NCI-H146 (cell line): Measurements from ENCODE around the gene SERPINI1.

Experiments
- DNase-seq: peaks from one replicate; lab custom pipeline; 2025; lab: John Stamatoyannopoulos, UW

Gene SERPINI1

GRCh38 chr3:167734498-167735232 is 856 bp upstream of the SERPINI1 start, which contains the start of gene PDCD10:
TSS of gene PDCD10 (minus strand) at chr3:167734892. CDS start at chr3:167720157, 14,735 bp downstream.
- DNase-seq, result peak; percentile 100

GRCh38 chr3:167736264-167736787 is 805 bp downstream of the SERPINI1 start:
- no peak for DNase-seq

DNA sequence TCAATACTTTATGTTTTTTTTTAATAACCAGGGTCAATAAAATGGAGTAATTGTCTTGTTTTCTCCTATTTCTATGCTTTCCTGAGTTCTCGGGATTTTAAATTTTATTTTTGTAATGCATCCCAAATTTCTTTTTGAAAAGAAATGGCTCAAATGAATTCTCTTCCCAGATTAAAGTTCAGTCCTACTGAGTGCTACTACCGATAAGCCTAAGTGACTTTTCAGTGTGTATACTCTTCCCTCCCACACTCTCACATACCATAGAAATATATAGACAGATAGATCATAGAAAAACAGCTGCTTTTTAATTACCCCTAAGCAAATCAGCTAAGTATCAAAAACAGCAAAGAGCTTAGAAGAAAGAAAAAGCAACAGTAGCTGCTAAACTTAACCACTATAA is 1.5 kb downstream of the SERPINI1 start:
- DNase-seq, result no peak

GRCh38 chr3:167738037-167738436 is 2.5 kb downstream of the SERPINI1 start:
- DNase-seq, result no peak

DNA sequence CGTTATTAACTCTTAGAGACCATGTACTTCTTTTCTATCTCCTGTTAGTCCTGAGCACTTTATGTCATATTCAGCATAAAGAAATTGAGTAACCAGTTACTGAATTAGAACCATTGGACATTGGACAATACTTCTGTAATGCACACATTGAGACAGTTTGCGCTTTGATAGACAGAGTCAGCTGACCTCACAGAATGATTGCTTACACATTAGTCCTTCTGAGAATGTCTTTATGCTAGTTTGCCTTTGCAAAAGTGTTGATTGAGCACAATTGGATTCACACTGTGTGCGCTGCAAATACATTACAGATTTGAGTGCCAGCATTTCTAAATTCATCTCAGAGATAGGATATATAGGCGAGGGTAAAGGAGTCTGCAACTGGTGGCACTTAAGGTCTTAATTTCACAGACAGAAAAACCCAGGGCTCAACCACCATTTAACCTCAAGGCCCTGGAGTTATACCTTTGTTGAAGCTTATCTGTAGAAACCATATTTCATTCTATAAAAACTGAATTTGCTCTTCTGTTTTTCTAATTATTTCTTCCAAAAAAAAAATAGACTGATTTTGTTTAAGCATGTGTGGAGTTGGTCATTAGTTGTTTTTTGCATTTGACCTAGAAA is 3.8 kb downstream of the SERPINI1 start:
- DNase-seq, result no peak

DNA sequence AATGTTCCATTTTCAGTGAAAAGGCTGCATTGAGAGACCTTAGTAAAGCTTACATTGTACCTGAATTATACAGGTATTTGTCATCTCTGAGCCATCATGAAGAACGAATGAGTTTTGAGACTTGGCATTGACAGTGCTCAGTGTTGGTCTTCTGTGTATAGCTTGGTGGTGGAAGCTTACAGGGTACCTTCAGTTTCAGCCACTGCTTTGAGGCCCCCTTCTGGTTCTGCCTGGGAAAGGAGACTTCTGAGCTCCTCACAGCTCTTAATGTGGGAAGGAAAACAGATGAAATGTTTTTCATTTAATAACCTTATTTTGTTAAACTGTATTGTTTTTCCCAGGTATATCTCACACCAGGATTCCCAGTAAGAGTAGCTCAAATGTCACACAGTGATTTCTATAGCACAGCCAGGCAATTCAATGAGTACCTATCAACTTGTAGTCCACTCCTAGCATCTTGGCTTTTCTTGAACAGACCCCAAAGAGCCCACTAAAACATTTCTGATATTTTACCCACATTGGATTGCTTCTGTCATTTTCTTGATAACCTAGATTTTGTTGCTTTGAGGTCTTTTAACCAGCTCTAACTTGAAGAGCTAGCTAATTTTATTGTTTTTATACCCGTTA is 5.6 kb downstream of the SERPINI1 start:
- peak; percentile 12 for DNase-seq

DNA sequence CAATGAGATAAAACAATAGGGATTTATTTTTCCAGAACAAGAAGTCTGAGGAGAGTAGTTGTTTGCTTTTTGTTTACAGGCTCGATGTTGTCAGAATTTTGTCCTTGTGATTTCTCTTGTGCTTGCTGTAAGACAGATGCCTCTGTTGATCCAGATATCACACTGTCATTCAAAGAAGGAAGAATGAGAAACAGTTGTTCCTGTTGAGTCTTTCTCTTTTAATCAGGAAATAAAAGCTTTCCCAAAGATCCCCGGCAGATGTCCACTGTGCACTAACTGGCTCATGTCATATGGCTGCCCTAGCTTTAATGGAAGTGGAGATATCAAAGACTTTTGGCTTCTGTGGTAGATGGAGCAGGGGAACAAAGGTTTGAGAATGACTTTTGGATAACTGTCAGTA is 6.8 kb downstream of the SERPINI1 start:
- DNase-seq, result no peak

DNA sequence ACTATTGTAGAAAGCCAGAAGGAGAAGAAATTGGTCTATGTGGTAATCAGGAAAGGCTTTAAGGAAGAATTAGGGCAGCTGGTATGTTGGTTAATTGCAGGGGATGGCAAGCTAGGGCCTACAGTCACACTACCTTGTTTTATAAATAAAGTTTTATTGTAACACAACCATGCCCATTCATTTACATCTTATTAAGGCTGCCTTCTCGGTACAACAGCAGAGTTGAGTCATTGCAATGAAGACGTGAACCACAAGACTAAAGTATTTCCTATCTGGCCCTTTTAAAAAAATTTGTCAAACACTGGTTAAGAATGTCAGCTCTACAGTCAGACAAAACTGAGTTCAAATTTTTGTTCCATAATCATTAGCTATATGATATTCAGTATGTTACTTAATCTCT is 8.3 kb downstream of the SERPINI1 start:
- no peak for DNase-seq

GRCh38 chr3:167749209-167749608 is 13.7 kb downstream of the SERPINI1 start:
- DNase-seq, result no peak

DNA sequence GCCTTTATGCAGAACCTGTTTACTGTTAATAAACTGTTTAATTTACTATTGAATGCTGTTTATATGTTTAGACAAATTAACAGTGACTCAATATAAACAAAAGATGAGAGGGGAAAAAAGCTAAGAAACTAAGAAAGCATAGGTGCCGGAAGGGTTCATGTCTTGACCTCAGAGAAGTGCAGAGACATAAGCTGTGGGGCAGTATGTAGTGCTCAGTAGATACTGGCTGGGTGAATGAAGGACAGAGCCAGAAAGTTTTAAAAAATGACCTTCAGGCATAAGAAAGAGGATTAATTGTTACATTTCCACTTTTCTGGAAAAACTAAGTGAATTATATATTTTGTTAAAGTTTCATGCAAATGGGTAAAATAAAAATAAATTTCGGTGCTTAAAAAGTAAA is 14.2 kb downstream of the SERPINI1 start:
- no peak for DNase-seq

DNA sequence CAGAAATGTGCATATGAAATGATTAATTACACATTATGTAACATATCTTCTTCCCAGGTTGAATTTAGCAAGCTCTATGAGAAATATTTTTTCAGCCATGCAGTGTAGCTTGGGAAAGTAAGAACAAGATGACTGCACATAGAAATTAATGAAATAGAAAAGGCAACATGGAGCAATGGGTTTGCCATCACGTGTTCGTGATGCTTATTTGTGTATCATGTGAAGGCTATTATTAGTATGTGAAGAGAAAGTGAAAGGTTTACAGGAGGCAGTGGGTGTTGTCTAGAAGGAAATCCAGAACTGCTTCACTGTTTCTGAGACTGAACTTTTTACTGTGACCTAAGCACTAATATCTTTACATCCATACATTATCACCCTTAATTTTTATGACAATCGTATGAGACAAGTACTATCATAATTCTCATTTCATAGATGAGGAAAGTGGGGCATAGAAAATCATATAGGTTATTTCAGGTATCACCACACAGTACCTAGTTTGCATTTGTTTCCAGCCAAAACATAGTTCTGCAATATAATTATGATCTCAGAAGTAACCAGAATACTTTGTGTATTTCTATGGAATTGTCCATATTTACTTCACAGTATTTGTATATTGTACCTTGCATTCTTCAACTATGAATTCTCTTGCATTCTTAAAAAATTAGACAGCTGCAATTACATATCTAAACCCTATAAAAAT is 14.9 kb downstream of the SERPINI1 start:
- no peak for DNase-seq

GRCh38 chr3:167754049-167754448 is 18.5 kb downstream of the SERPINI1 start:
- DNase-seq, result no peak

GRCh38 chr3:167761302-167761701 is 25.8 kb downstream of the SERPINI1 start:
- no peak for DNase-seq

DNA sequence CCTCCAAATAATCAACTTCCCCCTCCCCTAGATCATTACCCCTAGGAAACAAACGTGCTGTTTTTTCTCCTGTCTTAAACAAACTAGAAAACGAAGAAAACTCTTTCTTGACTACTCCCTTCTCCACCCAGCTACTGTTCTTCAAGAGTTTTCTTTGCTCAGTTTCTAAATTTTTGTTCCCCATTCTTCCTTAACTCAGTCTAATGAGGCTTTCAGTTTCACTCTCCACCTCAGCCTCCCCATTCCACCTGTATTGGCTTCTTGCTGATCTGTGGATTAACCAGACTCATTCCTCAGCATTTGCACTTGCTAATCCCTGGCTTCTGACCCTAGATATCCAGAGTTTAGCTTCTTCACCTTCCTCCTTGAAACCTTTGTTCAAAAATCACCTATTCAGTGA is 26.8 kb downstream of the SERPINI1 start:
- no peak for DNase-seq

- DNase-seq, result no peak
Observed at GRCh38 chr3:167772992-167773391, 37.5 kb downstream of the SERPINI1 start.

GRCh38 chr3:167773584-167773983 is 38.1 kb downstream of the SERPINI1 start:
- DNase-seq, result no peak

GRCh38 chr3:167776066-167776685 is 40.7 kb downstream of the SERPINI1 start:
- DNase-seq, result no peak

DNA sequence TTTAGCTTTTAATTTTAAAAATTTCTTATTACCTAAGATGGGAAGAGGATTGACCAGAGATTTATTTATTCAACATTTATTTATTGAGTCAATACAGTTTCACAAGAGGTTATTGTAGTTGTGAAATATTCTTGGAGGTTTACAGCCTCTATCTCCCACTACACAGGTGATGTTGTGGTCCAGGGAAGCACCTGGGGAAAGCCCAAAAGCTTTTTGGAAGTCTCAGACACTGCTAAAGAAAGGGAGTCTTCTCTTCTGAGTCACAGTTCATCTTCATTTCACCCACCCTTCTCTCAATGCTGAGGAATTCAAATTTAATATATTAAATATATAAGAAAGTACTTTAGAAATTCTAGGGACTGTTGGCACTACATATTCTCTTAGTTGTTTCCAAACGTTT is 41.8 kb downstream of the SERPINI1 start:
- no peak for DNase-seq

DNA sequence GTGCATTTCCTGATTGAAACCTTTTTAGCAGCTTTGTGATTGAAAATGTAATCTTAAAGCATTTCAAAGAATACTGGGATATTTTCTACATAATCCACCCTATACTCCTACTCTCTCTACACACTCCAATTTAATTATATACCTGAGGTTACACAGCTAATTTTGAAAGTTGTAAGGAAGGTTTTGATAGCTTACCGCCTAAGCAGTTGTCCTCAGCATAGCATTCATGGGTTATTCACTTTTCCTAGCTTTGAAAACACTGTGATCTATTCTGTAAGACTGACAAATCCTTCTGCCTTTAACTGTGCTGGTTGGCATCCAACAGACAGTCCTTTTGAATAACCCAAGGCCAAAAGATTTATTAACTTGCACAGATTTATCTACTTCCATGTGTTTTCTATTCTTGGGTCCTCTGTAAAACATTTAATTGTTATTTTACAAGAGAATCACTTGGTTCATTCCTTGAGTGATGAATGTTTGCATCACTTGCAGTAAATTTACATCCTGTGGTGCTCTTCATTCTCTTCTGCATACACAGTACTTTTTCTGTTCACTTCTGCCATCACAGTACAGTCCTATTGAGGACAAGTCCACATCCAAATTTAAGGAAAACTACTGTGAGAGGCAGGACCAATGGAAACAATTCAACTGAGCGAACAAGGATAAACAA is 44.8 kb downstream of the SERPINI1 start:
- no peak for DNase-seq

DNA sequence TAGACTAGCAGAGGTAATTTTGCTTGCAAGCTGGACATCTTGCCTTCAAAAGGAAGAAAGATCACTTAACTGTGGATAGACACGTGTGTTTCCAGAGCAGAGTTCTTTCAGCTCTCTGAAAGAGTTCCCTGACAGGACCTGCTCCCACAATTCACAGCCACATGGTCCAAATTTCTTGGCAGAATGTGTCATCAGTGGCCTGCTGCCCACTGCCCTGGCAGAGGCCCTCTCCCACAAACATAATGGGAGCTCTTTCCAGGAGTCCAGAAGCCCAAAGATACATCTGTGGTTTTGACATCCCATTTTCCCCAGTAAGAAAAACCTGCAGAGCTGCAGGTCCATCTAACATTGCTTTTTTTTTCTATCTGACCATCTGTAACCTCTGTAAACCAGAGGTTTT is 48.3 kb downstream of the SERPINI1 start:
- DNase-seq, result no peak

DNA sequence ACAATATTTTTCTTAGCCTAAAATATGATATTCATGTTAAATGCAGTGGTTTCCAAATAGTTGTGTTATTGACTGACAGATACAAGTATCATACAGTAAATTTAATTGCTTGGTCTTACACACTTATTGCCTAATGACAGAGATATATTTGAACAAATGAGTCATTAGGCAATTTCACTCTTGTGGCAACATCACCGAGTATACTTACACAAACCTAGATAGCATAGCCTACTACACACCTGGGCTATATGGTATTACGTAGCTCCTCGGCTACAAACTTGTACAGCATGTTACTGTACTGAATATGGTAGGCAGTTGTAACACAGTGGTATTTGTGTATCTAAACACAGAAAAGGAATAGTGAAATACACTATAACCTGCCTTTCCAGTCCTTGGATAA is 50.3 kb downstream of the SERPINI1 start:
- DNase-seq, result no peak
